CD14-positive monocyte (primary cell): ENCODE data around the gene ZC3HAV1. TPM values are rescaled to one million over a fixed set of nuclear protein-coding genes. Genes with fewer than 3 reads are reported as not detected.

ENCODE experiments used
- DNase-seq, 3 donors: peaks; one replicate each; pipeline ENCODE4 v3.0.0-alpha.2; 2011 to 2022
- H2AFZ ChIP-seq: 2 replicates; pipeline ENCODE4 v1.6.0; 2012; ENCODE audit warnings: mild to moderate bottlenecking, low read depth, low read length, inconsistent platforms; ENCODE audit not compliant: insufficient read depth, poor library complexity, severe bottlenecking
- H3K27ac ChIP-seq, 2 donors: 1 replicate in 1 of 2; 2 replicates in 1 of 2; pipeline ENCODE4 v1.5.1; 2012 to 2013; ENCODE audit warnings: low read length in 2 of 2, control low read depth in 1 of 2, inconsistent platforms in 1 of 2, low read depth in 1 of 2, mild to moderate bottlenecking in 1 of 2
- H3K27me3 ChIP-seq, 2 donors: one replicate each; pipeline versions ENCODE4 v1.6.0 to v1.6.1; 2011 to 2013; ENCODE audit warnings: low read length in 2 of 2; ENCODE audit not compliant: control insufficient read depth in 2 of 2, insufficient read depth in 2 of 2
- H3K36me3 ChIP-seq, 2 donors: replicated peaks in 1 of 2; 1 replicate in 1 of 2; 2 replicates in 1 of 2; pipeline versions ENCODE4 v1.5.1 to v1.6.1; 2012 to 2013; ENCODE audit warnings: low read length in 2 of 2, control low read depth in 1 of 2, inconsistent platforms in 1 of 2, mild to moderate bottlenecking in 1 of 2; ENCODE audit not compliant: insufficient read depth in 2 of 2, control insufficient read depth in 1 of 2
- H3K4me1 ChIP-seq, 2 donors: 1 replicate in 1 of 2; 2 replicates in 1 of 2; pipeline versions ENCODE4 v1.5.1 to v1.6.1; 2012 to 2013; ENCODE audit warnings: low read length in 2 of 2, control low read depth in 1 of 2, inconsistent platforms in 1 of 2, mild to moderate bottlenecking in 1 of 2, moderate library complexity in 1 of 2; ENCODE audit not compliant: insufficient read depth in 2 of 2, control insufficient read depth in 1 of 2
- H3K4me2 ChIP-seq: replicated peaks from 2 replicates; pipeline ENCODE3; 2012; ENCODE audit warnings: low read length, moderate library complexity, mild to moderate bottlenecking; ENCODE audit not compliant: poor library complexity, severe bottlenecking; ENCODE audit errors: extremely low read depth
- H3K4me3 ChIP-seq, 3 experiments: fragments of 200-600 bp in 1 of 3; sonication (generic) in 1 of 3; replicated peaks in 1 of 3; 1 replicate in 2 of 3; 2 replicates in 1 of 3; pipeline ENCODE4 v1.5.1; 2011 to 2013; ENCODE audit warnings: low read length in 3 of 3, mild to moderate bottlenecking in 3 of 3, control low read depth in 2 of 3, low read depth in 2 of 3, inconsistent platforms in 1 of 3, moderate library complexity in 1 of 3
- H3K79me2 ChIP-seq: 2 replicates; pipeline ENCODE4 v1.6.0; 2012; ENCODE audit warnings: mild to moderate bottlenecking, control low read depth, inconsistent platforms, low read length, moderate library complexity; ENCODE audit not compliant: insufficient read depth
- H3K9ac ChIP-seq: 2 replicates; pipeline ENCODE4 v1.6.0; 2017; ENCODE audit warnings: low read length, mild to moderate bottlenecking; ENCODE audit not compliant: insufficient read depth, poor library complexity, severe bottlenecking
- H3K9me3 ChIP-seq, 2 donors: replicated peaks in 1 of 2; 1 replicate in 1 of 2; 2 replicates in 1 of 2; pipeline versions ENCODE4 v1.5.1 to v1.6.1; 2012 to 2013; ENCODE audit warnings: low read length in 2 of 2, control low read depth in 1 of 2; ENCODE audit not compliant: control insufficient read depth in 1 of 2, insufficient read depth in 1 of 2
- H4K20me1 ChIP-seq: 2 replicates; pipeline ENCODE4 v1.6.0; 2012; ENCODE audit warnings: mild to moderate bottlenecking, low read length, control low read depth, moderate library complexity; ENCODE audit not compliant: insufficient read depth
- H3K27ac Mint-ChIP-seq, 7 donors: one replicate each; pipeline ENCODE4 v1.8.0; 2020; ENCODE audit warnings: mild to moderate bottlenecking in 7 of 7, mixed read lengths in 7 of 7, moderate library complexity in 6 of 7, inconsistent platforms in 2 of 7
- H3K27me3 Mint-ChIP-seq, 3 donors: one replicate each; pipeline ENCODE4 v1.8.0; 2021 to 2022; ENCODE audit warnings: low read depth in 3 of 3, mild to moderate bottlenecking in 3 of 3, mixed read lengths in 3 of 3, moderate library complexity in 3 of 3, inconsistent platforms in 1 of 3
- H3K36me3 Mint-ChIP-seq, 2 donors: one replicate each; pipeline ENCODE4 v1.8.0; 2020; ENCODE audit warnings: mixed read lengths in 2 of 2, inconsistent platforms in 1 of 2, mild to moderate bottlenecking in 1 of 2
- H3K4me1 Mint-ChIP-seq: one replicate; pipeline ENCODE4 v1.8.0; 2020; ENCODE audit warnings: mild to moderate bottlenecking, mixed read lengths
- H3K4me3 Mint-ChIP-seq, 2 donors: one replicate each; pipeline ENCODE4 v1.8.0; 2020; ENCODE audit warnings: mild to moderate bottlenecking in 2 of 2, mixed read lengths in 2 of 2, moderate library complexity in 1 of 2
- H3K9me3 Mint-ChIP-seq, 7 donors: one replicate each; pipeline ENCODE4 v1.8.0; 2020 to 2022; ENCODE audit warnings: mixed read lengths in 7 of 7, mild to moderate bottlenecking in 6 of 7, moderate library complexity in 6 of 7, inconsistent platforms in 2 of 7
- CTCF ChIP-seq: fragments of 200-600 bp; IDR thresholded peaks from one replicate; pipeline ENCODE4 v1.8.0; 2022; ENCODE audit warnings: antibody characterized with exemption, mild to moderate bottlenecking
- WGBS: methylation state at CpG from one replicate; pipeline ENCODE4 v1.1.5; 2013; ENCODE audit warnings: missing lambda C conversion rate; ENCODE audit not compliant: insufficient coverage; 5-methylcytosine and 5-hydroxymethylcytosine counted together
- intact Hi-C, 2 donors: fragments of 100-400 bp; cut with micrococcal nuclease; formaldehyde crosslinking; loops; one replicate each; pipeline versions ENCODE4 v1.15.0 to v1.15.1; 2023
- polyA plus RNA-seq, 3 donors: library from polyadenylated mRNA; depleted of rRNA in 1 of 3; unstranded in 2 of 3; stranded (reverse) in 1 of 3; fragments of 300-500 nt in 2 of 3; fragments of >200 nt in 1 of 3; fragmentation: Illumina TruSeq in 2 of 3; gene quantifications; 1 replicate in 2 of 3; 2 replicates in 1 of 3; pipeline ENCODE4 v1.2.3, GENCODE V29; 2012 to 2021

The ZC3HAV1 gene
- polyA plus RNA-seq, 3 donors = 20.7 to 30.2 (median 21.2) TPM

- Histone ChIP-seq H3K4me1 (peaks cover 10 to 13% of the 10 kb centered on the region in 2 donors), H3K27me3 (no peaks in the 10 kb centered on the region), H3K9ac (no peak overlapping the region), H3K4me3 (no peak overlapping the region), H3K9me3 (no peaks in the 10 kb centered on the region), H4K20me1 (peaks cover 90% of the 10 kb centered on the region), H3K27ac (peak overlapping the region in 1 of 2 donors; percentile 34), H2AFZ (no peak overlapping the region), H3K79me2 (peaks cover 51% of the 10 kb centered on the region), H3K36me3 (peaks cover 64 to 89% of the 10 kb centered on the region in 2 donors), H3K4me2 (no peak overlapping the region)
- Mint-ChIP-seq H3K9me3 (no peaks in the 10 kb centered on the region), H3K27ac (peak overlapping the region; percentile 70 to 88 (median 83)), H3K4me1 (peaks cover 17% of the 10 kb centered on the region), H3K4me3 (peak overlapping the region in 1 of 2 donors; percentile 62), H3K36me3 (peaks cover 71 to 81% of the 10 kb centered on the region in 2 donors), H3K27me3 (peaks cover 0 to 2% (median 0%) of the 10 kb centered on the region in 3 donors)
- WGBS = 10% methylated on average over 2 of the region's 8 CpGs
- DNase-seq = peak; percentile 25 to 27 (median 25)
- intact Hi-C loops = loop anchor here in 1 of 2 donors (10.0 kb wide), 1 partner anchor 188 kb away; no protein-coding TSS in a partner anchor
- TF ChIP-seq CTCF = no peak
Measured at GRCh38 chr7:139072796-139073195, 36.7 kb downstream of the ZC3HAV1 start.

GRCh38 chr7:139071680-139072079 lies 37.8 kb downstream of the ZC3HAV1 start:
- no peak for TF ChIP-seq CTCF
- Histone ChIP-seq H3K9me3 (no peaks in the 10 kb centered on the region), H3K36me3 (peaks cover 65 to 89% of the 10 kb centered on the region in 2 donors), H3K4me1 (peaks cover 10 to 13% of the 10 kb centered on the region in 2 donors), H3K27ac (peak overlapping the region in 1 of 2 donors; percentile 17), H3K27me3 (no peaks in the 10 kb centered on the region), H3K79me2 (peaks cover 51% of the 10 kb centered on the region), H4K20me1 (peaks cover 90% of the 10 kb centered on the region), H3K9ac (no peak overlapping the region), H2AFZ (no peak overlapping the region), H3K4me3 (no peak overlapping the region), H3K4me2 (no peak overlapping the region)
- Mint-ChIP-seq H3K4me1 (peaks cover 17% of the 10 kb centered on the region), H3K4me3 (no peak overlapping the region), H3K27me3 (peaks cover 0 to 2% (median 0%) of the 10 kb centered on the region in 3 donors), H3K36me3 (peaks cover 70 to 83% of the 10 kb centered on the region in 2 donors), H3K9me3 (no peaks in the 10 kb centered on the region), H3K27ac (peak overlapping the region in 2 of 7 donors; percentile 19 to 52)
- no peak for DNase-seq
- WGBS = 100% methylated on average over 1 of the region's 3 CpGs
- intact Hi-C loops = loop anchor here in 1 of 2 donors (10.0 kb wide), 1 partner anchor 187 kb away; no protein-coding TSS in a partner anchor
